ENCODE data around the gene SCTR.

Gene SCTR

GRCh38 chr2:119480718-119481142 is 43.6 kb downstream of the SCTR start:
- H3K79me2 ChIP-seq (ENCODE audit: low read length) = no peaks in the 10 kb centered on the region
- DNase-seq = no peak
- no peaks in the 10 kb centered on the region for H3K36me3 ChIP-seq (replicated peaks; ENCODE audit: insufficient read depth, low read length)
- H2AFZ ChIP-seq (ENCODE audit: low read length) = no peak overlapping the region
- no peaks in the 10 kb centered on the region; the same call in 1 of the 2 replicates for H3K4me1 ChIP-seq (ENCODE audit: low read length)
- H3K4me2 ChIP-seq (ENCODE audit: low read depth, low read length) = no peak overlapping the region
- H4K20me1 ChIP-seq (ENCODE audit: insufficient read depth, low read length) = no peaks in the 10 kb centered on the region
- no peaks in the 10 kb centered on the region for H3F3A ChIP-seq (ENCODE audit: insufficient read depth, low read length)
- H3K9me3 ChIP-seq (replicated peaks; ENCODE audit: insufficient read depth, low read length) = no peaks in the 10 kb centered on the region
- no peak overlapping the region for H3K4me3 ChIP-seq (ENCODE audit: low read length)
- H3K27me3 ChIP-seq (replicated peaks; ENCODE audit: insufficient read depth, low read length) = no peaks in the 10 kb centered on the region
- no peaks in the 10 kb centered on the region for H3K9me2 ChIP-seq (replicated peaks; ENCODE audit: insufficient read depth, low read length)
- no peak overlapping the region for H3K27ac ChIP-seq (ENCODE audit: low read length)
- no peak for TF ChIP-seq EZH2phosphoT487 (IDR thresholded peaks at IDR 0.05; ENCODE audit: low read length)
- no peak for TF ChIP-seq EZH2 (optimal IDR thresholded peaks at IDR 0.05; ENCODE audit: low read depth, low read length)
- TF ChIP-seq CTCF (IDR thresholded peaks at IDR 0.05; ENCODE audit: low read length) = no peak
- H3K9ac ChIP-seq (ENCODE audit: low read length) = no peak overlapping the region

GRCh38 chr2:119480184-119480583 is 44.1 kb downstream of the SCTR start:
- Histone ChIP-seq H3K36me3 (replicated peaks; ENCODE audit: insufficient read depth, low read length) (no peaks in the 10 kb centered on the region), H4K20me1 (ENCODE audit: insufficient read depth, low read length) (no peaks in the 10 kb centered on the region), H3K27ac (ENCODE audit: low read length) (no peak overlapping the region), H3F3A (ENCODE audit: insufficient read depth, low read length) (no peaks in the 10 kb centered on the region), H3K9me3 (replicated peaks; ENCODE audit: insufficient read depth, low read length) (no peaks in the 10 kb centered on the region), H3K4me2 (ENCODE audit: low read depth, low read length) (no peak overlapping the region), H3K9ac (ENCODE audit: low read length) (no peak overlapping the region), H3K27me3 (replicated peaks; ENCODE audit: insufficient read depth, low read length) (no peaks in the 10 kb centered on the region), H2AFZ (ENCODE audit: low read length) (no peak overlapping the region), H3K9me2 (replicated peaks; ENCODE audit: insufficient read depth, low read length) (no peaks in the 10 kb centered on the region), H3K4me3 (ENCODE audit: low read length) (no peak overlapping the region), H3K79me2 (ENCODE audit: low read length) (no peaks in the 10 kb centered on the region), H3K4me1 (ENCODE audit: low read length) (no peaks in the 10 kb centered on the region; the same call in 1 of the 2 replicates)
- DNase-seq = no peak
- TF ChIP-seq EZH2 (optimal IDR thresholded peaks at IDR 0.05; ENCODE audit: low read depth, low read length) = no peak
- no peak for TF ChIP-seq CTCF (IDR thresholded peaks at IDR 0.05; ENCODE audit: low read length)
- no peak for TF ChIP-seq EZH2phosphoT487 (IDR thresholded peaks at IDR 0.05; ENCODE audit: low read length)

GRCh38 chr2:119478978-119479295 is 45.3 kb downstream of the SCTR start:
- no peaks in the 10 kb centered on the region for H3F3A ChIP-seq (ENCODE audit: insufficient read depth, low read length)
- no peak overlapping the region for H3K4me2 ChIP-seq (ENCODE audit: low read depth, low read length)
- no peaks in the 10 kb centered on the region for H3K9me2 ChIP-seq (replicated peaks; ENCODE audit: insufficient read depth, low read length)
- no peak overlapping the region for H3K9ac ChIP-seq (ENCODE audit: low read length)
- TF ChIP-seq EZH2 (optimal IDR thresholded peaks at IDR 0.05; ENCODE audit: low read depth, low read length) (no peak), EZH2phosphoT487 (IDR thresholded peaks at IDR 0.05; ENCODE audit: low read length) (no peak), CTCF (IDR thresholded peaks at IDR 0.05; ENCODE audit: low read length) (no peak)
- H4K20me1 ChIP-seq (ENCODE audit: insufficient read depth, low read length) = no peaks in the 10 kb centered on the region
- no peak overlapping the region for H2AFZ ChIP-seq (ENCODE audit: low read length)
- no peaks in the 10 kb centered on the region for H3K9me3 ChIP-seq (replicated peaks; ENCODE audit: insufficient read depth, low read length)
- no peaks in the 10 kb centered on the region for H3K79me2 ChIP-seq (ENCODE audit: low read length)
- no peaks in the 10 kb centered on the region for H3K36me3 ChIP-seq (replicated peaks; ENCODE audit: insufficient read depth, low read length)
- H3K27ac ChIP-seq (ENCODE audit: low read length) = no peak overlapping the region
- H3K4me1 ChIP-seq (ENCODE audit: low read length) = no peaks in the 10 kb centered on the region; the same call in 1 of the 2 replicates
- H3K4me3 ChIP-seq (ENCODE audit: low read length) = no peak overlapping the region
- no peaks in the 10 kb centered on the region for H3K27me3 ChIP-seq (replicated peaks; ENCODE audit: insufficient read depth, low read length)
- no peak for DNase-seq
